ENCODE results near the gene KLF4.
A peak's percentile ranks its signal among the peaks of the same experiment; 100 is the strongest.

KLF4 gene

GRCh38 chr9:107447834-107448233 is 41.7 kb downstream of the KLF4 start:
- no peak for DNase-seq

GRCh38 chr9:107447081-107447480 is 42.5 kb downstream of the KLF4 start:
- DNase-seq = no peak

- no peak for DNase-seq
These were observed 43.1 kb downstream of the KLF4 start for GRCh38 chr9:107446491-107446890.

- no peak for DNase-seq
These were observed 45.8 kb downstream of the KLF4 start for GRCh38 chr9:107443786-107444185.

- peak; percentile 91 for DNase-seq
These were observed 49.5 kb downstream of the KLF4 start for GRCh38 chr9:107439991-107440456.

GRCh38 chr9:107438211-107439031 is 51.1 kb downstream of the KLF4 start:
- no peak for DNase-seq

GRCh38 chr9:107437716-107438115 is 51.9 kb downstream of the KLF4 start:
- DNase-seq = no peak

- DNase-seq = no peak
These were observed 54.2 kb downstream of the KLF4 start for GRCh38 chr9:107435415-107435814.

All from fibroblast of skin of abdomen (primary cell).